Central memory CD4-positive, alpha-beta T cell (primary cell): ENCODE data around the gene NEUROG2.
A peak's percentile ranks its signal among the peaks of the same experiment; 100 is the strongest.
"Not testable (repeated sequence)": the region's sequence is repeated elsewhere in the genome, so short reads cannot be mapped to it uniquely, and the experiment has no call there.

ENCODE experiments used
- DNase-seq: peaks from one replicate; pipeline ENCODE4 v3.0.0; 2022

NEUROG2 gene

DNA sequence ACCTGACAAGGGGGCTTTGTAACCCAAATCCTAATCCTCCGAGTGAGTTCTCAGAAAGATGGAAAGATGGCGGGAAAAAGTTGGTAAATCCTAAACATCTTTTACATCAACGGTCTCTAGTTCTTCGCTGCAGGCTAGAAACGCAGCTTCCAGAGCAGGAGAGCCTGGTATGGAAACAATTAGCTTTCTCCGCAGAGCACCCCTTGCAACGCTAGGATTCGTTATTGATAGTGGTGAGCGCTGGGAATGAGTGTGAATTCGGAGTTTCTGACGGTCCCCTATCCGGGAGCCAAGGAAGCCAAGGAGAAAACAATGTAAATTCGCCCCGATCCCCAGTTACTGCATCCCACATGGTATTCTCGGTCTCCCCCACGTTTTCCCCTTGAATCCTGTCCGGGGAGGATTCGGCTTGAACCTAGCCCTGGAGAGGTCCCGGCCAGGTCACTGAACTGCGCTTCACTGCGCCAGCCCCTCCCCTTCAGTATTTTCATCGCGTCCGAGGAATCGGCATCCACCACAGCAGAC is 4.7 kb upstream of the NEUROG2 start:
- DNase-seq, result no peak

DNA sequence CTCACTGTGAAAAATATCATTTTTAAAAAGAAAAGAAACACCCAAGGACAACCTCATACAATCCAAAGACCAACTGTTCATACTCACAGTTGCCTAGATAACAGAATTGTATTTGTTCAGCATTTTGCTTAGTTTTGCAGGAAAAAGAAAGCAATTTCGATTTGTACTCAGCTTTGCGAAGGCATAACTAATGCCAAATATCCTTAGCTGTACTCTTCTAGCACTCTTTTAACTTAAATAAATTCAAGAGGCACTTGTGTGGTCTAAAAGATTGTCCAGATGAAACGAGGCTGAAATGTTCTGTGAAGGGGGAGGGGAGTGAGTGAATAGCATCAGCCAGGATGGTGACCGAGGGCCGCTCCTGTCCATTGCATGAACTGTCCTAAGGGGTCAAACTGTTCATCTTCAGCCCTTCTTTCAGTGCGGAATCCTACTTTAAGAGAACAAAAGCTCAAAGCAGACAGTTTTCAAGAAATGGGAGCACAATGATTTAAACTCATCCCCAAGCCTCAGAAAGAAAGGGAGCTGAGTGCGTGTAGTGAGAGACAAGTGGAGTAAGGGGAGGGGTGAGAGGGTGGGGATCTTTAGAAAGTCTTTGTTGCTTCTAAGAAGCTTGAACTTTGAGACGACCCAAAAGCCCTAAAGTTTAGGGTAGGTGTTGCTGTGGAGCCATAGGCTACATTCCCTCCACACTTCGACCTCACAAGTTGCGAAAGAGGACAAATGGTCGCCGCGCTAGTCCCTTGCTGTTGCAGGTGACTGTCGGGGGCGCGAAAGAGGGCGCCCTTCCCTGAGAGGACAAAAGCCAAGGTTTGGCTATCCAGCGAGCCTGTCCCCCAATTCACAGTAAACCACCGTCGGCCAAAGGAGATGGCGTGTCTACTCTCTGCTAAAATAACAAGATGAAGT is 4.0 kb upstream of the NEUROG2 start:
- no peak for DNase-seq

DNA sequence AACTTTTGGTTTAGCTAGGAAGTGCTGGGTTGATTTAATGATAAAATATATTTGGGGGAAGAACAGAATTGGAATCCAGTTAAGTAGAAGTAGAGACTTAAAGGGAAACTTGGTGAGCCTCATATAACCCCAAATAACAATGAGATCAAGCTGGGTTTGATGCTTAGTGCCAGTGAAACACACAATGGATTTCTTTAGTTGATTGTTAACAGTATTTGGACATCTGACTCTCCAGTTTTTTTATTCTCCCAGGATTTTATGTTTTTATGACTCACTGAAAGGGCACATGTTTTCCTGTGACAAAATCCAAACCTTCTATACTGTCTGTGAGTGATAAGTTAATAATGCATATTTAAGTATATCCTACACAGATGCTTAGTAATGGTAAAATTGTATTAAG is 2.7 kb upstream of the NEUROG2 start:
- no peak for DNase-seq

DNA sequence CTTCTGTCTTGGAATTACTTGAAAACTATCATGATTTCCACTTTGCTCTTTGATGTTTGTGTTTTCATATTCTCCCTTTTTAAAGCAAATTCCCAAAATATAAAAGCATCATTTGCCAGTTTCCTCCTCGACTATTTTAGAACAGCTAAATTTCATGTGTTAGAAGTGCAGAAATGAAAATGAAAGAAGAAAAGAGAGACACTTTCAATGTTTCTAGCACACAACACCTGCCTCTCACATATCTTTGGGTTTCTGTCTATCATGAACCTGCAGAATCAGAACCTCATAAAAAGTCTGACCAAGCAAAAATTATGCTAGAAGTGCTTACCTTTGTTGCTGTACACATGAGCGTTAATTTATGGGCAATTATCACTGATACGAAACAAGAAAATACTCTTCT is 1.9 kb upstream of the NEUROG2 start:
- DNase-seq, result no peak

DNA sequence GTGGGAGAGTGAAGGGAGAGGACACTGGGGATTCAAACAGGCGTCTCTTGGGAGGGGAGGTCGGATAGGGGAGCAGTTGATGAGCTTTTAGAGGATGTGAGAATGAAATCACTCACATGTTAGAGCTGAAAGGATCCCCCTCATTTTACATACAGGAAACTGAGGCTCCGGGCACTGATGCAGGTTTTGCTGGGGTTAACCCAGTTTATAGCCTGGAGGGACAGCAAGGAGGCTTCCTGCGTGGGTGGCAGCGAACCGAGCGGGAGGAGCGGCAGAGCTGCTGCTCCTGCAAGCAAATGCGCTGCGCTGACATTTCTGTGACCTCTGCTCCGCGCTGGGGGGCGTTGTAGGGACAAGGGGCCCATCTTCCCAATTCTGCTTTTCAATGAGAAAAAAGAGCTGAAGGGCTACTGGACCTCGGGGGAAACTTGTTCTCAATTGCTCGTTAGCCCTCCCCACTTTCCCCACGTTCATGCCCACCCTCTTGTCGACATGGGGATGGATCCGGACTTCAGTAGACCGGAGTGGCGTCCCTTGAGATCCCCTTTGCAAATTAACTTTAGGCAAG is 1.2 kb upstream of the NEUROG2 start:
- no peak for DNase-seq

DNA sequence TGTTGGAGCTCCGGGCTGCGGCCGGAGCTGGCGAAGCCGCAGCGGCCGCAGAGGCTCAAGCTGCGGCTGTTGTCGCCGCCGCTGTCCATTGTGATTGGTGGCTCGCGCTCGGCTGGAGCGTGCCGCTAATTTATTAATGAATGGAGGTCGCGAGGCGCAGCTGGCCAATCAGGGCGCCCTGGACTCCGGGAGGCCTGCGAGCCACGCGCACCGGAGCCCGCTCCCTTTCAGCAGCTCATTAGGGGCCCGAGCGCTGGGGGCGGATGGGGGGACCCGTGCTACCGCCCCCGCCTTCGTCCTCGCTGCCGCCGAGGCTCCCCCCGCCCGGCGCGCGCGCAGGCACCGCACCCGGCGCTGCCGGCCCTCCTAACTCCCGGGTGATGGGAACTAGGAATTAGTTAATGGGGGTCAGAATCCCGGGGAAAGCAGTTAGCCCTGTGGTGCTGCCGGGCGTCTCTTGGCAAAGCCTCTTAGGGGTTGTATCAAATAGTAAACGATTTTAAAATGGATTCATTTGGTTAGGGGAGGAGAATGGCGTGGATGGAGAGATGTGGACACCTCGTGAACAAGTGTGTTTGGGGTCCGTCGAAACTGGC is 589 bp upstream of the NEUROG2 start:
- no peak for DNase-seq

DNA sequence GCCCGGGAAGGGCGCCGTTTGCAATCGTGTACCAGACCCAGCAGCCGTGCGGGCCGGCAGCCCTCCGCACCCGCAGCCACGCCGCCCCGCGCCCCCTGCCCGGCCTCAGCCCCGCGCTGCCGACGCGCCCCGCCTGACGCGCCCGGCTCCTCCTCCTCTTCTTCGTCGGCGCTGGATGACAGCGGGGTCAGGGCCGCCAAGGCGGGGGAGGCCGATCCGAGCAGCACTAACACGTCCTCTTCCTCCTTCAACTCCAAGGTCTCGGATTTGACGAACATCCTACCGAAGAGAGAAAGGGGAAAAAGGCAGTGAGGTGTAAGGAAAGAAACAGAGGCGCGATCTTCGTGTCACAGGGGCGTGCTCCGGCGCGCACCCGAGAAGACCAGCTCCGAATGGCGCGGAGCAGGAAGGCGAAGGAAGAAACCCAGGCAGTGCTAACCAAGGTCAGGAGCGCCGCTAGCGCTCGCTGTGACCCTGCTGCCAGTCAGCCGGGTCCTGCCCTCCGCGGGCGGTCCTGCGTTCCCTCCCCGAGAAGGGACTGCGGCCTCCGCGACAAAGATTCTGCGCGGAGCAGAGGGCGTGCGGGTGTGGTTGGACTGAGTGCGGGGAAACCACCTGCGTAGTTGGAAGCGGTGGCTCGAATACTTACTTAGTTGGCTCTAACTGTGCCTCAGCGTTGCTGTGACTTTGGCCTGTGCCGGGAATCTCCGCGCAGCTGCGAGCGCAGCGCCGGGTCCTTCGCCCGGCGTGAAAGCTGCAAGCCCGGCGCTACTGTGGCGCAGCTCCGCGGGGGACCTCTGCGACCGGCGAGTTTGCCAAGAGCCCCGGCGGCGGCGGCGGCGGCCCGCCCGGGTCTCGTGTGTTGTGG is 548 bp downstream of the NEUROG2 start:
- DNase-seq, result peak; percentile 50

DNA sequence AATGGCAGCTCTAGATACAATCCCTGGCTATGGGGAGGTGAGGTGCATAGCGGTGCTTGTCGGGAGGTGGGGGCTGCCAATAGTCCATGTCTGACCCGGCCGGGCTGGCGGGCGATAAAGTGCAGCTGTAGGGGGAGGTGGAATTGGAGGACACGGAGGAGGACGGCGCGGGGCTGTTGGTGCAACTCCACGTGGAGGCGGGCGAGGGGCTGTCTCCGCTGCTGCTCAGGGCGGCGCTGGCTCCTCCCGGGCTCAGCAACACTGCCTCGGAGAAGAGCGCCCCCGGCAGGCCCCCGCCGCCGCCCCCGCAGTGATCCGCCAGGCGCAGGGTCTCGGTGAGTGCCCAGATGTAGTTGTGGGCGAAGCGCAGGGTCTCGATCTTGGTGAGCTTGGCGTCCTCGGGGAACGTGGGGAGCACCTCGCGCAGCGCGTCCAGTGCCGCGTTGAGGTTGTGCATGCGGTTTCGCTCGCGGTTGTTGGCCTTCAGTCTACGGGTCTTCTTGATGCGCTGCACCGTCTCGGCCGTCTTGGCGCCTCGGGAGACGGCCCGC is 1.3 kb downstream of the NEUROG2 start:
- DNase-seq, result no peak

DNA sequence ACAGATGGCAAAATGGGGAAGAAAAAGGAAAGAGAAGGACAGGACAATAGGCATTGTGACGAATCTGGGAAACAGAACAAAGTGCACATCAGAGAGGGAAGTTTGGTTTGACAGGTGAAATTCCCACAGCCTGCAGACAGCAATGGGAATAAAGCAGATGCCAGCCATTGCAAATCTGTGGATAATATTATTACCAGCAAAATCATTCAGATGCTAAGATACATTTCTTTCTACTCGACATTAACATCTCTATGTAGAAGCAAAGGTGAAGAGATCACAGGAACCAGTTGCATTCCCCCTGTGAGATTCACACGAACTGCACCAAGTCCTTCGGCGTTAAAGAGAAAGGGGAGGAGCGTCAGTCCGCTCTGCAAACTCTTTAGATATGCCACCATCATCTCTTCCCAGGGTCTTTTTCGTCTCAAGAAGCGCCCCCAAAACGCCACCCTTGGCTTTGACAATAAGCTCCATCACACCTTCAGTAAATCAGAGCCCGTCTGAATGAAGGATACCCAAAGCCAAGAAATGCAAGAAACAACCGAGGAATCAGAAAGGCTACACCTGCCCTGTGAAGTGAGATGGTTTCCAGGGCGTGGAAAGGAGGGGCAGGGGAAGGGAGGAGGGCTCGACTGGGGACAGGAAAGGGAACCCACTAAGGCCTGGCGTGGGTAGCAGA is 1.9 kb downstream of the NEUROG2 start:
- no peak for DNase-seq

DNA sequence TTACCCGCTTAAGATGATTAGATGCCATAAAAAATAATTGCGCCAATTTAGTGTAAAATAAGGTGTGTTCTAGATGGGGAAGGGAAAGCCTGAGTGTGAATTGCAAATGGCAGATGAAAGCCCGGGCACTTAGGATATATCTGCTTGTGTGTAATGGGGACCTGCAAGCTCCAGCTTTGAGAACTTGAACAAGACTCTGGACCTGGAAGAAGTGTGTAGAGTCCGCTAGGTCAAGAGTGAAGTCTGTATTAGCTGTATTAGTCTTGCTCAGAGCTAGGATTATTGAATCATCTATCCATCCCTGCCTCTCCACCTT is 4.2 kb downstream of the NEUROG2 start:
- DNase-seq, result no peak

DNA sequence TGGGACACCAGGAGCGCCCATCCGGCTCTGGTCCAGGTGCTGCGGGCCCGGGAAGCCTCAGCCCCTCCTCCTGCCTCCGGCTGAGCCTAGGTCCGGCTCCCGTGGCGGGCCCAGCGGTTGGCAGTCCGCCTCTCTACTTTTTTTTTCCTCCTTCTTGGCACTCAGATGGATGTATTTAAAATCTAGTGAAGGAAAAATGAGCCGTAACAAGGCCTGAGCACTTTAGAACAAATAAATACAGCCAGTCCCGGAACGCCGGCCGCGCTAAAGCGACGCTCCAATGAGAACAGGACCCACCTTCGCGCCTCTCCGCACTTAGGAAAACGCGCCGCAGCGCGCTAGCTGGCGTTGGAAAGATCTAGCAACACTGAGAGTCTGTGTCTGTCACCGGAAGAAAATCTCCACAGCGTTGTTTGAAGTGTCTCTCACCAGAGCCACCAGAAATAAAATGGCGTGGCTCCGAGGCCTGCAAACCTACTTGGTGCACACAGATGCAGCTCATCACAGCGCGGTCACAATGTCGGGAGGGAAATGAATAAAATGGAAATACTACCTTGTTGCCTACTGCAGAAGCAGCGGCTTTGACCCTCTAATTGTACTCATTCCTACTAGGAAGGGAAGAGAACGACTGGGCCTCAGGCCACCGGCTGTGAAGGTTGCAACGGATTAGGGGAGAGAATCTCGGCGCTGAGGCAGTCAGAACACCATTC is 4.7 kb downstream of the NEUROG2 start:
- no peak for DNase-seq

DNA sequence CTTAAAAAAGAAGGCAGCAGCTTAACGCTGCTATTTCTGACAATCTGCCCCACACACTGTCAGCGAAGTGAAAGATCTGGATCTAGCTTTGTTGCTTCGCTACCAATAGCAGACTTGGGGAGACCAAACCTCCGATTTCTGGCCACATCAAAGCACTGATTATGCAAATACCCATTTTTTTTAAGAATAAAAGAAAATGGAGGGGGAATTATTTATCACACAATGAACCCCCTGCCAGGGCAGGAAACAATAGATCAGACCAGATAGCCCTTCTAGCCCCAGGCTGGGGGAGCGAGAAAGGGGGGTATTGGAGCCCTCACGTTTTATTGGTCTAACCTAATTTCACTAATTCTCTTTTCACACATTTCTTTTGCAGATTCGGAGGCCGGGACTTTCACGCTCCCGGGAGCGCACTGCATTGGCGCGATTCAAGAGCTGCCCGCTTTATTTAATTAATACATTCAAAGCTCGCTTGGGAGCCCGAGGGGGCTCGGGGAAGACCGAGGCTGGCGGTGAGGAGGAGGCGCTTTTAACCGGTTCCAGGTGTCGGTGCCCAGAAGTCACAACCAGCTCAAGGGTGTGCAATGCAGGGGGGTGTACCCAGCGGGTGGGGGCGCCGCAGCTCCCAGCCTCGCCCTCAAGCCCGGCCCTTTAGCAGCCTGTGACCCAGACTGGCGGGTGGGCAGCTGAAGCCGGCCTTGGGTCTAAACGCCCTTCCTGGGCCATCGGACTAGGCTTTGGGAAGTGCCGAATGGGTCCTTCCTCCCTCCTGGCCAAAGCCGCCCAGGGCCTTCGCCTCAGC is 5.5 kb downstream of the NEUROG2 start:
- no peak for DNase-seq

DNA sequence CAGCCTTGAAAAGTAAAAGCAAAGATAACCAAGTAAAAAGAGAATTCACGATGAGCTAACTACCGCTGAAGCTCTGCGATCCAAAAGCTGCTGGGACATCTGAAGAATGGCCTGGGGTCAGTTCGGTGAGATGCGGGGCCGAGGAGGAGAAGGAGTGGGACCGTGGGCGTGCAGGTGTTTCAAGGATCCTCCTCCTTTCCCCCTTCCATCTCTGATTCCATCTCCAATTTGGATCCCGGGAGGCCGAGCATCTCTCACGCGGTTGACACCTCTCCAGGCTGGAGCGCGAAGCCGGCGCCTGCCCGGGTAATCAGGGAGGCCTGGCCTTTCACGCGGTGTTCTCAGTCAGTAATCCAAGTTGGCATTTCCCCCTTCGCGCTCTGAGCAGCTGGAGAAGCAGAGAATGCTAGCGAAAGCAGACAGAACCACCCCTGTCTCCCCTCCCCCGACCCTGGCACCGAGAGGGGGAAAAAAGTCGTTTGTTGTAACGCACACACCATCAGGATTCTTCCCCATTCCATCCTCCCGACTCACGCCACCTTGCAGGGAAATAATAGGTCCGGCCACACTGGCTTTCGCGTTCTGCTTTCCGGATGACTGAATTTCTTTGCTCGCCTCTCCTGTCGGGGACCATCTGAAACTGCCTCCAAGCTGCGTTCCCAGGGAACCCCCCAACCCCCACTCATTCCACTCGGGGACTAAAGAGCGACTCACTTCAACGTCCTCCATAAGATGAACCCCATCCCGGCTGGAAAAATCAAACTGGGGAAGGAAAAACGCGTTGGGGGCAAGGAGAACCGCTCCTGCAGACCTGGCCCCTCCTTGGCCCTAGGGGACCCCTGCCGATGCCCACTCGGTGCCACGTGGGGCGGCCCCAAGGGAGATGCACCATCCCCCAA is 6.5 kb downstream of the NEUROG2 start:
- DNase-seq, result no peak

DNA sequence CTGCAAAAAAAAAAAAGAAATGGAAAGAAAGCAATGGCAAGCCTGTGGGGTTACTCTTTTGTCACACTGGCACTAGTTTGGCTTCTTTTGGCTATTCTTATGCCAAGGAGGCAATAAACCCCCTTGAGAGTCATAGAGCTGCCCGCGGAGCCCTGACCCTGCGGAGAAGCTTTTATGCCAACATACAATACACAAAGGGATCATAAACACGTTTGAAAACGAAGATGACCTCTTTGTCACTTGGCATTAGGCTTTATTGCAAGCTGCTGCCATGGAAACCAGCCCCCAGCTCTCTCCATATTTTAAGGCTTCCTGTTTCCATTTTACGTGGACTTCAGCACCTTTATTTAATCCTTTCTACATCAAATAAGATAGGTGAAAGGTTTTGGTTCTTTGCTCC is 7.6 kb downstream of the NEUROG2 start:
- DNase-seq, result no peak

DNA sequence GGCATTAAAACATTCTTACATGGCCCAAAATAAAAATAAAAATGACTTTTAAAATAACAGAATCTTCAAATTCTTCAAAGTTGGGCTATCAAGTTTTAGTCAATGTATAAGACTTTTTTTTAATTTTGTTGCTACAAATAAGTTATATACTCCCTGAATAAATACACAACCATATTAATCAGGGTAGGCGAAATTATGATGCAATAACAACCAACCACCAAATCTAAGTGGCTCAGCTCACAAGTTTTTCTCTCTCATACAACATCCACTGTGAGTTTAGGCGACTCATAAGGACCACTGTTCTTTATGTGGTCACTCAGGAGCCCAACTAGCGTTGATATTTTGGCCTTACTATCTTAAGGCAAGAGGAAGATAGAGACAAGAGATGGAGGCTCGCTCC is 11.2 kb downstream of the NEUROG2 start:
- no peak for DNase-seq

DNA sequence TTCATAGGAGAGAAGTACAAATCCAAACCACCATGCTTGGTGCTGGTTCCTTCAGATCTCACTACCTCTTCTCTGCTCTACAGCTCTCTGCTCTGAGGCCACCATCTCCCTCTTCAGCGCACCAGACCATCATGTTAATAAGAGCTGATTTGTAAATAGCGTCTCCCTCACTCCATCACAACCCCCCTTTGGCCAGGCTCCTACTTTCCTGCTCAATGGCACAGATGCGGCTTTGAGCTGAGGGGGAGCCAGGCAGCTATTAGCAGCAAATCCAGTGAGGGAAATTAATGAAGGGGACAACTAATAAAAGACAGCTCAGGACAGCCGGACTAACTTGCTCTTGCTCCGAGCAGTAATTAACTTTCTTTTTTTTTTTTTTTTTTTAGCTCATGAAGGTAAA is 13.1 kb downstream of the NEUROG2 start:
- DNase-seq, result no peak

DNA sequence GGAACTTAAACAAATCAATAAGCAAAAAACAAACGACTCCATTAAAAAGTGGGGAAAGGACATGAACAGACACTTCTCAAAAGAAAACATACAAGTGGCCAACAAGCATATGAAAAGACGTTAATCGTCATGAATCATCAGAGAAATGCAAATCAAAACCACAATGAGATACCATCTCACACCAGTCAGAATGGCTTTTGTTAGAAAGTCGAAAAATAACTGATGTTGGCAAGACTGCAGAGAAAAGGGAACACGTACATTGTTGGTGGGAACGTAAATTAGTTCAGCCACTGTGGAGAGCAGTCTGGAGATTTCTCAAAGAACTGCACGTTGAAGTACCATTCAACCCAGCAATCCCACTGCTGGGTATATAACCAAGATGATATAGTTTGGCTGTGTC is 23.7 kb downstream of the NEUROG2 start:
- no peak for DNase-seq

DNA sequence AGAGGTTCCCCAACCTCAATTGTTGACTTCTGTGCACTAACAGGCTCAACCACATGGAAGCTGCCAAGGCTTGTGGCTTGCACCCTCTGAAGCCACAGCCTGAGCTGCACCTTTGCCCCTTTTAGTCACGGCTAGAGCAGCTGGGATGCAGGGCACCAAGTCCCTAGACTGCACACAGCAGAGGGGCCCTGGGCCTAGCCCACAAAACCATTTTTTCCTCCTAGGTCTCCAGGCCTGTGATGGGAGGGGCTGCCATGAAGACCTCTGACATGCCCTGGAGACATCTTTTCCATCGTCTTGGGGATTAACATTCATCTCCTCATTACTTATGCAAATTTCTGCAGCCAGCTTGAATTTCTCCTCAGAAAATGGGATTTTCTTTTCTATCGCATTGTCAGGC is 25.2 kb downstream of the NEUROG2 start:
- DNase-seq, result not testable (repeated sequence)

DNA sequence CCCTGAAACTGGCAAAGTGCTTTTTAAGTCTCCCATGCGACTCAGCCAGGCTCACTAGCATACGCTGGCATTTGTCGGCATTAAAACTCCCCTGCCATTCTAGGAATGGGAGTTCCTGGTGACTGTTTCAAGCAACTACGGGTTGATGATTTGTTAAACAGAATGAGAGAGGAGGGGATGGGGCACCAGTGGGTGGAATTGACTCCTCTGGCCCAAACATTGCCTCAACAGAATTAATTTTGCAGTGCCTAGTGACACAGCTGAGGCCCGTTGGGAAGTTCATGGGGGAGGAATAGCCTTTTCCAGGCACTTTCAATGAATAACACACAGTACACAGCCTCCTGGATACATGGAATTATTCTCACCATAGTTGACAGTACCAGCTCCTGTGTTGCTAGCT is 30.1 kb downstream of the NEUROG2 start:
- no peak for DNase-seq

DNA sequence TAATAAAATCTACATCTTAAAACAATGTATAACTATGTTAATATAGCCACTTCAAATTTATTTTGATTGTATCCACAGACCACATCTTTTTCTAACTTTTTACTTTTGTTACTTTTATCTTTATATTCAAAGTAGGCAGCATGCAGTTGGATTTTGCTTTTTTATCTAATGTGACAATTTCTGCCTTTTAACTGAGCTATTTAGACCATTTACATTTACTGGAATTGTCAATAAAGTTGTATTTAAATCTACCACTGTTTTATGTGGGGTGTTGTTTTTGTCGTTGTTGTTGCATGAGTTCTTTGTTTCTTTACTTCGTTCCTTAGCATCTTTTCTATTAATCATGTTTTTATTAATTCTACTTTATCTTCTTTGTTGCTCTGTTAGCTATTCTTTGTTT is 42.0 kb downstream of the NEUROG2 start:
- DNase-seq, result no peak
